Osteocyte (in vitro differentiated cells): ENCODE data around the gene CDK19. TPM values are rescaled to one million over a fixed set of nuclear protein-coding genes. Genes with fewer than 3 reads are reported as not detected.

Experiments used
- DNase-seq: peaks from one replicate; pipeline ENCODE4 v3.0.0; 2021; ENCODE audit warnings: mixed read lengths; ENCODE audit not compliant: unreplicated experiment; ENCODE audit errors: extremely low spot score
- H3K27ac Mint-ChIP-seq: one replicate; pipeline ENCODE4 v1.8.0; 2021; ENCODE audit warnings: mild to moderate bottlenecking, mixed read lengths; ENCODE audit not compliant: unreplicated experiment
- H3K27me3 Mint-ChIP-seq: one replicate; pipeline ENCODE4 v1.8.0; 2021; ENCODE audit warnings: mixed read lengths; ENCODE audit not compliant: unreplicated experiment
- H3K36me3 Mint-ChIP-seq: one replicate; pipeline ENCODE4 v1.8.0; 2021; ENCODE audit warnings: mixed read lengths; ENCODE audit not compliant: unreplicated experiment
- H3K4me1 Mint-ChIP-seq: one replicate; pipeline ENCODE4 v1.8.0; 2021; ENCODE audit warnings: mixed read lengths; ENCODE audit not compliant: unreplicated experiment
- H3K4me3 Mint-ChIP-seq: one replicate; pipeline ENCODE4 v1.8.0; 2021; ENCODE audit warnings: mild to moderate bottlenecking, moderate library complexity, mixed read lengths; ENCODE audit not compliant: unreplicated experiment
- H3K9me3 Mint-ChIP-seq: one replicate; pipeline ENCODE4 v1.8.0; 2021; ENCODE audit warnings: mixed read lengths; ENCODE audit not compliant: unreplicated experiment
- CTCF ChIP-seq: fragments of 200-600 bp; sonication (generic); IDR thresholded peaks from 2 replicates; pipeline ENCODE4 v1.5.0; 2021; ENCODE audit warnings: antibody characterized with exemption, mild to moderate bottlenecking, moderate library complexity
- total RNA-seq: library from RNA; stranded (reverse); gene quantifications from 2 replicates; pipeline ENCODE4 v1.2.1, GENCODE V29; 2021

Gene CDK19
- total RNA-seq, 1 donor from 2014 or later, result 32.4 TPM

GRCh38 chr6:110676396-110676795 is 138.9 kb downstream of the CDK19 start:
- Mint-ChIP-seq H3K4me3 (no peak overlapping the region), H3K27ac (no peak overlapping the region), H3K4me1 (no peaks in the 10 kb centered on the region), H3K9me3 (no peaks in the 10 kb centered on the region), H3K27me3 (no peaks in the 10 kb centered on the region), H3K36me3 (peaks cover 8% of the 10 kb centered on the region)
- no peak for DNase-seq
- TF ChIP-seq CTCF, result no peak

GRCh38 chr6:110674096-110674495 is 141.2 kb downstream of the CDK19 start:
- Mint-ChIP-seq H3K27me3 (no peaks in the 10 kb centered on the region), H3K4me3 (no peak overlapping the region), H3K36me3 (peaks cover 8% of the 10 kb centered on the region), H3K27ac (no peak overlapping the region), H3K4me1 (no peaks in the 10 kb centered on the region), H3K9me3 (no peaks in the 10 kb centered on the region)
- DNase-seq, result no peak
- TF ChIP-seq CTCF, result no peak

GRCh38 chr6:110672122-110672521 is 143.1 kb downstream of the CDK19 start:
- H3K4me1 Mint-ChIP-seq, result no peaks in the 10 kb centered on the region
- H3K27ac Mint-ChIP-seq, result no peak overlapping the region
- no peaks in the 10 kb centered on the region for H3K27me3 Mint-ChIP-seq
- H3K36me3 Mint-ChIP-seq, result peaks cover 8% of the 10 kb centered on the region
- no peak for TF ChIP-seq CTCF
- no peak overlapping the region for H3K4me3 Mint-ChIP-seq
- H3K9me3 Mint-ChIP-seq, result no peaks in the 10 kb centered on the region
- DNase-seq, result no peak

GRCh38 chr6:110671447-110671846 is 143.8 kb downstream of the CDK19 start:
- H3K27me3 Mint-ChIP-seq, result no peaks in the 10 kb centered on the region
- no peak for TF ChIP-seq CTCF
- no peaks in the 10 kb centered on the region for H3K9me3 Mint-ChIP-seq
- no peak overlapping the region for H3K27ac Mint-ChIP-seq
- no peak for DNase-seq
- H3K36me3 Mint-ChIP-seq, result peaks cover 8% of the 10 kb centered on the region
- no peak overlapping the region for H3K4me3 Mint-ChIP-seq
- H3K4me1 Mint-ChIP-seq, result no peaks in the 10 kb centered on the region

- H3K27me3 Mint-ChIP-seq, result no peaks in the 10 kb centered on the region
- TF ChIP-seq CTCF, result no peak
- H3K36me3 Mint-ChIP-seq, result peaks cover 4% of the 10 kb centered on the region
- DNase-seq, result no peak
- H3K4me1 Mint-ChIP-seq, result peaks cover 8% of the 10 kb centered on the region
- no peak overlapping the region for H3K27ac Mint-ChIP-seq
- H3K9me3 Mint-ChIP-seq, result no peaks in the 10 kb centered on the region
- H3K4me3 Mint-ChIP-seq, result no peak overlapping the region
Observed at GRCh38 chr6:110665600-110665999, 149.7 kb downstream of the CDK19 start.
